GM21786 (cell line): ENCODE measurements around the gene POU2F1.

Source experiments
- ATAC-seq: cut with Tn5 transposase; IDR thresholded peaks from one replicate; pipeline ENCODE4 v1.9.1; 2021; ENCODE audit not compliant: unreplicated experiment

POU2F1 gene

GRCh38 chr1:167359295-167359694 is 138.6 kb downstream of the POU2F1 start:
- ATAC-seq = no peak

DNA sequence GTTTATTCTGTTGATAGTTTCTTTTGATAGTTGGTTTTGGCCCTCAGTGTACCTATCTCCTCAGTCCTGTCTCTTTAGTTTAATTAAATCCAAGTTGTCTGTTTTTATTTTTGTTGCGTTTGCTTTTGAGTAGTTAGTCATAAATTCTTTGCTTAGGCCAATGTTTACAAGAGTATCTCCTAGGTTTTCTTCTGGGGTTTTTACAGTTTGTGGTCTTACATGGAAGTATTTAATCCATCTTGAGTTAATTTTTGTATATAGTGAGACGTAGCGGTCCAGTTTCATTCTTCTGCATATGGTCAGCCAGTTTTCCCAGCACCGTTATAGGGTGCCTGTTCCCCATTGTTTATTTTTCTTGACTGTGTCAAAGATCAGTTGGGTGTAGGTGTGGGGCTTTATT is 139.4 kb downstream of the POU2F1 start:
- ATAC-seq = no peak

- ATAC-seq = no peak
Observed at GRCh38 chr1:167362638-167363037, 142.0 kb downstream of the POU2F1 start.

GRCh38 chr1:167364826-167365225 is 144.1 kb downstream of the POU2F1 start:
- no peak for ATAC-seq

GRCh38 chr1:167365360-167365759 is 144.7 kb downstream of the POU2F1 start:
- ATAC-seq = no peak

DNA sequence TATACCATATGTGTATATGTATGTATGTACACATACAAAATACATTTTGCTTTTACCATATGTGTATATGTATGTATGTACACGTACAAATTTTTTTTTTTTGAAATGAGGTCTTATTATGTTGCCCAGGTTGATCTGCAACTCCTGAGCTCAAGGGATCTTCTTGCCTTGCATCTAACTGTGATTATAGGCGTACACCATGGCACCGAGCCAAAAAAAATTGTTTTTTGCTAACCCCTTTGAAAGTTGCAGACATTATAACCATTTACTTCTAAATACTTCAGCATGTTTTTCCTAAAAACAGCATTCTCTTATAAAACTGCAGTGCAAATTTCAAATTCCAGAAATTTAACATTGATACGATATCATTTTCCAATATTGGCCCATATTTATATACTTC is 147.0 kb downstream of the POU2F1 start:
- no peak for ATAC-seq

DNA sequence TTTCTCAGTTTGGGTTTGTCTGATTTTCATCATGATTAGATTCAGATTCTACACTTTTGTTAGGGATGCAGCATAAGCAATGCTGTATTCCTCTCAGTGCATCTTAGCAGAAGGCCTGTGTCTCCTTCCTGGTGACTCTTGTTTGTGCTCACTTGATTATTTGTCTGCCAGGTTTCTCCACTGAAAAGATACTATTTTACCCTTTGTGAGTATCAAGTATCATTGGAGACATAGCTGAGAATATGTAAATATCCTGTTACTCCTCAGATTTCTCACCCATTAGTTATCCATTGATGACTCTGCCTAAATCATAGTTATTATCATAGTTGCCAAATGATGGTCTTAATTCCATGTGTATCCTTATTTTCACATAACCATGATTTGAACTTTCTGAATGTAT is 148.5 kb downstream of the POU2F1 start:
- no peak for ATAC-seq

GRCh38 chr1:167369933-167370332 is 149.2 kb downstream of the POU2F1 start:
- ATAC-seq = no peak

DNA sequence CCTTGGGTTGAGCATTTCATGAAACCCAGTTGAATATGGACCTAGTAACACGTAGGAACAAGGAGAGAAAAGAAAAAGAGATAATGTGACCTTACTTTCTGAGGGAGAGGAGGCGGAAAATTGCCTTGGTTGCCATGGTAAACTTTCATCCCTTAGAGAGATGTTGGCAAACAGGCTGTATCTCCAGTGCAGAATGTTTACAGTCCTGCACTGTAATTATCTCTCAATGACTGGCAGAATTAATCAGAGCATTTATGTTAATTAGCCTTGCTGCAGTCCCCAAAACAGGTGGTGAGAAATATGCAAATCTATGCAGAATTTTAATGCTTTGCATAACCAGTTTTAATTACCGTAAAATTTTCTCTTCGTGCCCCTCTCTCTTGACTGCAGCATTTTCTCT is 150.3 kb downstream of the POU2F1 start:
- no peak for ATAC-seq

DNA sequence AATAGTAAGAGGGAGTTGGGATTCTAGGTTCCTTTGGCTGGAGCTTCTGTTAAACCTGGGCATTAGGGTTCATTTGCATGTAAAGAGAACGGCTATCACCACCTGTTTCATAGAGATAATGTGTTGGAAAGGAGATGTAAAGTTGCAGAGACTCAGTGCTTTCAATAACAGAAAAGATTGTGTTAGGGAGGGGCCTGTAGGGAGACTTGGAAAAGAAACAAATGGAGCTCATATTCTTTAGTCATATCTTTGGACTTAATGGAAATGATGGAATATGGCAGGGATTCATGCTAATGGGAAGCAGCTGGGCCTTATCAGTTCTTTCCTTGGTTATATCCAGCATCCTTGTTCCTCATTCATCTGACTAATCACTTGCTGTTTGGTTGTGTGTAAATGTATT is 152.7 kb downstream of the POU2F1 start:
- no peak for ATAC-seq

DNA sequence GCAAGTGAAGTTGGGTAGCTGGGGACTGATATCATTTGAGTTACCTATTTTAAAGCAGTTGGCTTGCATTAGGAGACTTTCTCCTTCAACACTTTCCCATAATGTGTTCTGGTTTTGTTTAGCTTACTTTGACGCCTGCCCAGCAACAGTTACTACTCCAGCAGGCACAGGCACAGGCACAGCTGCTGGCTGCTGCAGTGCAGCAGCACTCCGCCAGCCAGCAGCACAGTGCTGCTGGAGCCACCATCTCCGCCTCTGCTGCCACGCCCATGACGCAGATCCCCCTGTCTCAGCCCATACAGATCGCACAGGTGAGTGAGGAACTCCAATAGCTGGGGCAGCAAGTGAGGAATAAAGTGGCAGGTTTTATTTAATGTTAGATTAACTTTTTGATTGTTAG is 153.3 kb downstream of the POU2F1 start:
- no peak for ATAC-seq

DNA sequence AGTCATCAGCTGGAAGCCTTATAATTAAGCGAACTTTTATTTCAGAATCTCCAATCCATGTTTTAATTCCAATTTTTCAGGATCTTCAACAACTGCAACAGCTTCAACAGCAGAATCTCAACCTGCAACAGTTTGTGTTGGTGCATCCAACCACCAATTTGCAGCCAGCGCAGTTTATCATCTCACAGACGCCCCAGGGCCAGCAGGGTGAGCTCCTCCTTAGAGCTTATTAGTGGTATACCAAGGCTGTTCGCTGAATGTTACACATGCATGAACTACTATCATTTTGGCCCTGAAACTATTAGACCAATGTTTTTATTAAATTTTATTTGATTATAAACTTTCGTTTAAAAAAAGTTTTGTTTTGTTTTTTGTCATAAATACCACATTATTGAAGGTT is 155.3 kb downstream of the POU2F1 start:
- no peak for ATAC-seq

DNA sequence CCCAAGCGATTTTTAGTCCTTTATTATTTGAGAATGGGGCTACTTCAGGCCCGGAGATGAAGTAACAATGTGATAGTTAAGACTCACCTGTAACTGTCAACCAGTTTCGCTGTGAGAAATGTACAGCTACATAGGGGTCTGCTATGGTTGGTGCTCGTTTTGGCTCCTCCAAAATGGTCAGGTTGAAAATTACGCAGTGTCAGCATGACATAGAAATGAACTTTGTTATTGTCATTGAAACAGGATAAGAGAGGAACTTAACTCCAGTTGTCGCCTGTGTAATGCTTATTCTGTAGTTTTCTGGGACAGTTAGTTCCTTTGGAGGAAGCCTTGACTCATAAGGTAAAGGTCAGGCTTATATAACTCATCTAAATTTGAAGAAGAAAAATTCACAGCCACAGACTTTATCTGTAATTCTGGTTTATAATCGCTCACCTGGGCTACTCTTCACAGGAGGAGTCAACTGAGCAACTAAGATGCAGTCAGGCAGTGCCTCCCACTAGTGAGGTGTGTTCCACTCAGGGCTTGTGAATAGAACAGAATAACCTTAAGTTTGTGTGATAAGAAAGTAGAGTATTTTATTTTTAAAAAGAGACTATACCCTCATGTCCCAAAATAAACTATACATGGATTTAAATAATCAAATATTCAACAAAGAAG is 166.7 kb downstream of the POU2F1 start:
- ATAC-seq = no peak

GRCh38 chr1:167388976-167389375 is 168.3 kb downstream of the POU2F1 start:
- ATAC-seq = no peak

GRCh38 chr1:167392200-167392696 is 171.6 kb downstream of the POU2F1 start:
- no peak for ATAC-seq

GRCh38 chr1:167400359-167400953 is 179.8 kb downstream of the POU2F1 start:
- no peak for ATAC-seq

- no peak for ATAC-seq
Observed at GRCh38 chr1:167401260-167401873, 180.7 kb downstream of the POU2F1 start.

DNA sequence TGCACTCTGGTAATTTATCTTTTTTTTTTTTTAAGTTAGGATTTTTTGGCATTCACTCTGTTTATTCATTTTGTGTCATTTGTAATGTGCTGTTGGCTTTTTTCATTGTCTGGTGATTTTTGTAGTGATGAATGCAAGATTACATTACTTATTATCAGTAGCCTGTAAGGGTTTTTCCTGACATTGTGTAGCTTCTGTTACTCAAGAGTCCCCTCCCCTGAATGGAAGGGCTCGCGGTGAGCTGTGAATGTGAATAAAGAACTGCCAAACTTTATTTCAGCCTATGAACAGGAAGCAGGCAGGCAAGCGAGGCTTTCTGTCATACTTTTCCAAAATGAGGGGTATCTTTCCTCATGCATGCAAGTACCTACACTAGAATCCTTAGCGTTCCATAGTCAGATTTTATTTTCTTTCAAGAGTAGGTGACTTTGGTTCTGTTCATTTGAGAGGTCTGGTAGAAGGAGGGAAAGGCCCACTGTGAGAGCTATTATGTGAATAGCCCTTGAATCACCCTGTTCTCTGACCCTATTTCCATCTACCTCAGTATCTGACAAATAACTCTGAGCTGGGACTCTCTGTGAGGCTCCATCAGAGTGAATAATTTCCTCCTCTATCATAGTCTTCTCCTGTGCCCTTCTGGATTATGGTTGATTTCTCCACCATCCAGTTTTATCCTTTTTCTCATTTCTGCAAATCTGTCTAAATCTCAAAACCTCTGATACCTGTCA is 183.6 kb downstream of the POU2F1 start:
- ATAC-seq = no peak

- ATAC-seq = no peak
Observed at GRCh38 chr1:167404908-167405307, 184.2 kb downstream of the POU2F1 start.

- ATAC-seq = no peak
Observed at GRCh38 chr1:167408355-167408754, 187.7 kb downstream of the POU2F1 start.

DNA sequence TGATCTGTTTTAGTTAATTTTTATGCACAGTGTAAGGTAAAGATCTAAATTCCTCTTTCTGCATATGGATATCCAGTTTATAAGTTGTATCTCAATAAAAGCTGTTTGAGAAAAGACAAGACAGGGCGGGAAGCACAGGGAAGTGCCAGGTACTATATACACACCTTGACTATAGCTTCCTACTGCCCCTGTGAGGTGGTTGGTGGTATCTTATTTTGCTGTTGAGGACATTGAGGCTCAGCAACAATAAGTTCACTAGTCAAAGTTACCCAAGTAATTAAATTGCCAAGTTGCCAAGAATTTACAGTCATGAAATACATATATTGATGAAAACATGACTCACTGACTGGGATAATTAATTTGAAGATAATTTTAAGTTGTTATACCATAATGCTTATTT is 188.5 kb downstream of the POU2F1 start:
- no peak for ATAC-seq

DNA sequence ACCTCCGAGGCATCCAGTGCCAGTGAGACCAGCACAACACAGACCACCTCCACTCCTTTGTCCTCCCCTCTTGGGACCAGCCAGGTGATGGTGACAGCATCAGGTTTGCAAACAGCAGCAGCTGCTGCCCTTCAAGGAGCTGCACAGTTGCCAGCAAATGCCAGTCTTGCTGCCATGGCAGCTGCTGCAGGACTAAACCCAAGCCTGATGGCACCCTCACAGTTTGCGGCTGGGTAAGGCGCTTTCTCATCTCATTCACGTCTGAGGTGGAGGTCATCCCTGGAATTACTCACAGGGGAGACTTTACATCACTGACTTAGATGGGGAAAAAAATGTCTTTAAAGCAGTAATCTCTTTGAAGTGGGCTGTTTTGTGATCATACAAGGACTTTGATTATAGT is 191.4 kb downstream of the POU2F1 start:
- no peak for ATAC-seq
